ENCODE results near the gene FBN2. TPM values are rescaled to one million over a fixed set of nuclear protein-coding genes. Genes with fewer than 3 reads are reported as not detected.

The FBN2 gene
- total and polyA plus RNA-seq, 2 of the 4 experiments (the other 2 are of a cell fraction) = 26.7 to 69.0 TPM

GRCh38 chr5:128405159-128405558 lies 132.9 kb downstream of the FBN2 start:
- Histone ChIP-seq H3K18ac (ENCODE audit: low read depth, low read length) (no peak overlapping the region), H2BK5ac (ENCODE audit: low read depth, low read length, poor library complexity, severe bottlenecking) (no peak overlapping the region), H3K56ac (ENCODE audit: extremely low read depth, insufficient read depth, low read length) (no peak overlapping the region), H4K5ac (ENCODE audit: low read depth, low read length) (no peak overlapping the region), H3K27ac (ENCODE audit: insufficient read depth, low read length) (no peak overlapping the region), H3K4me2 (ENCODE audit: low read depth, low read length) (no peak overlapping the region), H2BK20ac (ENCODE audit: low read depth, low read length) (no peak overlapping the region), H3K27me3 (ENCODE audit: control insufficient read depth, insufficient read depth, low read length) (no peaks in the 10 kb centered on the region), H3K4ac (ENCODE audit: low read depth, low read length) (no peak overlapping the region), H3K9me3 (ENCODE audit: control insufficient read depth, insufficient read depth, low read length) (no peaks in the 10 kb centered on the region), H3K23ac (ENCODE audit: low read depth, low read length) (no peak overlapping the region), H3K4me1 (ENCODE audit: control insufficient read depth, insufficient read depth, low read length) (peaks cover 5% of the 10 kb centered on the region), H4K20me1 (ENCODE audit: insufficient read depth, low read length) (peaks cover 6% of the 10 kb centered on the region; the same call in 1 of the 2 replicates), H2AK5ac (ENCODE audit: low read depth, low read length) (no peak overlapping the region), H2AK9ac (replicated peaks; ENCODE audit: low read depth, low read length, poor library complexity) (no peak overlapping the region), H3K36me3 (ENCODE audit: control insufficient read depth, insufficient read depth, low read length) (peaks cover 11% of the 10 kb centered on the region), H2AFZ (replicated peaks; ENCODE audit: low read length, poor library complexity) (no peak overlapping the region), H3K9me1 (ENCODE audit: insufficient read depth, low read length) (peaks cover 11% of the 10 kb centered on the region; the same call in 1 of the 2 replicates), H4K91ac (ENCODE audit: insufficient read depth, low read depth, low read length) (no peak overlapping the region), H3K4me3 (ENCODE audit: insufficient read depth, low read depth, low read length) (no peak overlapping the region), H3K79me1 (ENCODE audit: low read depth in 1 of 2, low read length in 2 of 2) (peaks cover 0 to 4% of the 10 kb centered on the region in 2 experiments; a peak in 2 of 4 replicates), H2BK120ac (ENCODE audit: low read depth, low read length) (no peak overlapping the region), H2BK15ac (ENCODE audit: low read depth, low read length) (no peak overlapping the region), H4K8ac (ENCODE audit: low read depth in 2 of 2, low read length in 2 of 2) (no peak overlapping the region), H3K14ac (replicated peaks; ENCODE audit: low read depth, low read length) (no peak overlapping the region), H3K9ac (ENCODE audit: low read depth, low read length) (no peak overlapping the region)
- 100% methylated on average over 1 of the region's 2 CpGs; no CpG with 5 or more reads in 1 of the 2 experiments for WGBS, 2 experiments (ENCODE audit: extremely low coverage in 2 of 2, insufficient read length in 1 of 2)
- ChIA-PET CTCF (no interaction called here), POLR2A (ENCODE audit: unreplicated experiment) (no interaction called here)
- DNase-seq = no peak
- no peak for ATAC-seq (ENCODE audit: low read depth)
- no TSS peak for BruUV-seq (replicated peaks)
- dilution Hi-C loops (cut with HindIII; ENCODE audit: low sequenced_read_pairs, unreplicated experiment) (no loop called here), in situ Hi-C loops (cut with MboI; ENCODE audit: low sequenced_read_pairs) (no loop called here), intact Hi-C loops (cut with micrococcal nuclease) (no loop called here)
- TF ChIP-seq POLR2A (IDR thresholded peaks at IDR 0.05; ENCODE audit: low read depth, low read length) = no peak
- TF ChIP-seq CTCF (conservative IDR thresholded peaks at IDR 0.05; ENCODE audit: low read depth, low read length) = no peak
- no peak for TF ChIP-seq MAZ (IDR thresholded peaks at IDR 0.05; ENCODE audit: borderline replicate concordance, low read depth, low read length)
